ENCODE data around the gene CADM2. TPM values are rescaled to one million over a fixed set of nuclear protein-coding genes. Genes with fewer than 3 reads are reported as not detected.

CADM2 gene
- total RNA-seq, 2 donors from 2014 or later: 0.27 to 11.7 TPM

DNA sequence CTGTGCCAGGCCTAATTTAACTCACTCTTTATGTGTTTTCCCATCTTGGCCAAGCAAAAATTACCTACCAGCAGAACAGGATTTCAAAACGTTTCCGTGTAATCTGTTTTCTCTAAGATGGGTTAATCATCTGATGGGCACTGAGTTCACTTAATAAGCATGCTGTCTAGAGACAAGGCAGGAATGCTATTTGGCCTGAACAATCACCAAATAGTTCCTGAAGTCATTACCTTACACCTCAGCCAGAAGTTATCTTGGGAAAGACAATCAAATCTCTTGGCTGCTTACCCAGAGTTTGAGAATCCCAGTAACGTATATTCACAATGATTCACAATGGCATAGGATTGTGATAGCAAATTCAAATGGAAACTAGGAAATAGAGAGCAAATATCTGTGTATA, 779.1 kb downstream of the CADM2 start:
- Histone ChIP-seq H3K27me3 (replicated peaks; ENCODE audit: insufficient read depth) (no peaks in the 10 kb centered on the region), H3K36me3 (no peaks in the 10 kb centered on the region), H3K27ac (no peak overlapping the region), H3K9me3 (no peaks in the 10 kb centered on the region), H3K4me3 (no peak overlapping the region), H3K4me1 (replicated peaks) (no peaks in the 10 kb centered on the region)
- 36% methylated on average over 3 of the region's 3 CpGs for WGBS
- DNase-seq (ENCODE audit: low spot score): no peak
- intact Hi-C loops (cut with DNase I): no loop called here
- TF ChIP-seq POLR2AphosphoS5 (IDR thresholded peaks at IDR 0.05) (no peak), POLR2A (IDR thresholded peaks at IDR 0.05) (no peak), CTCF (IDR thresholded peaks at IDR 0.05) (no peak)

DNA sequence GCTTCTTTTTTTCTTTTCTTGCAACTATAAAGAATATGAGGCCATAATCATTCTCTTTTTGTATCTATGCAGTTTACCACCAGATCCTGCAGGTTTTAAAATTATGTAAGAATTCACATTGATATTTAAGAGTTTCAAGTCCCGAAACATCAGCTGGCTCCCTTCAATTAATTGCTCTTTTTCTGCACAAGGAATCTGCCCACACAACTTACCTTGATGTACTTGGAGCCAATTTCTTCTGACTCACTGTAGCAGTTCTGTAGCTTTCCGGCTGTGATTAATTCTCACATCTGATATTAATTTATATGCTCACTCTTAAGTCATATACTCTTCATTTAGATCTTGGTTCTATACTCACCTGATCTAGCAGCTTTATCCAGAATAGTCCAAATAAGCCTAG, 781.8 kb downstream of the CADM2 start:
- H3K4me1 ChIP-seq (replicated peaks): no peaks in the 10 kb centered on the region
- no peak overlapping the region for H3K4me3 ChIP-seq
- DNase-seq (ENCODE audit: low spot score): no peak
- WGBS: 65% methylated on average over 2 of the region's 2 CpGs
- no peaks in the 10 kb centered on the region for H3K36me3 ChIP-seq
- no peak for TF ChIP-seq POLR2AphosphoS5 (IDR thresholded peaks at IDR 0.05)
- no peak for TF ChIP-seq CTCF (IDR thresholded peaks at IDR 0.05)
- no peak for TF ChIP-seq POLR2A (IDR thresholded peaks at IDR 0.05)
- intact Hi-C loops (cut with DNase I): no loop called here
- H3K9me3 ChIP-seq: no peaks in the 10 kb centered on the region
- no peak overlapping the region for H3K27ac ChIP-seq
- H3K27me3 ChIP-seq (replicated peaks; ENCODE audit: insufficient read depth): no peaks in the 10 kb centered on the region

DNA sequence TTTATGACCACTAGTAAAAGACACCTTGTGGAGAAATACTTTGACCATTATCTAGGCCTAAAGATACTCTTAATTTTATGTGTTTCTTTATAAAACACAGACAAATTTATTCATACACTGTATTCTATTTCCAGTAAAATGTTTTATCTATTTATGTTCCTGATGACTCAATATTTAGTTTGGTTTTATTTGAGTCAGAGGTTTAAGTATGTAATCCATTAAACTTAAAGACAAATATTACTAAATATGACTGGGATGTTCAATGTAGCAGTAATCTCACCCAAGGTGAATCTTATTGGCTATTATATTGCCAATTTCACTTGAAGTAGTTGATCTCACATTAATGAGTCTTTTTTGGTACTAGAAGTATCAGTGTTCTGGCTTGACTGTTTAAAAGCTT, 799.7 kb downstream of the CADM2 start:
- intact Hi-C loops (cut with DNase I): no loop called here
- Histone ChIP-seq H3K27me3 (replicated peaks; ENCODE audit: insufficient read depth) (no peaks in the 10 kb centered on the region), H3K9me3 (no peaks in the 10 kb centered on the region), H3K4me3 (no peak overlapping the region), H3K27ac (no peak overlapping the region), H3K4me1 (replicated peaks) (no peaks in the 10 kb centered on the region), H3K36me3 (no peaks in the 10 kb centered on the region)
- no peak for DNase-seq (ENCODE audit: low spot score)
- TF ChIP-seq CTCF (IDR thresholded peaks at IDR 0.05) (no peak), POLR2AphosphoS5 (IDR thresholded peaks at IDR 0.05) (no peak), POLR2A (IDR thresholded peaks at IDR 0.05) (no peak)

GRCh38 chr3:85760342-85760741, 801.6 kb downstream of the CADM2 start:
- DNase-seq (ENCODE audit: low spot score): no peak
- Histone ChIP-seq H3K36me3 (no peaks in the 10 kb centered on the region), H3K4me3 (no peak overlapping the region), H3K27ac (no peak overlapping the region), H3K4me1 (replicated peaks) (no peaks in the 10 kb centered on the region), H3K27me3 (replicated peaks; ENCODE audit: insufficient read depth) (no peaks in the 10 kb centered on the region), H3K9me3 (no peaks in the 10 kb centered on the region)
- 78% methylated on average over 3 of the region's 3 CpGs for WGBS
- intact Hi-C loops (cut with DNase I): no loop called here
- TF ChIP-seq CTCF (IDR thresholded peaks at IDR 0.05) (no peak), POLR2A (IDR thresholded peaks at IDR 0.05) (no peak), POLR2AphosphoS5 (IDR thresholded peaks at IDR 0.05) (no peak)

DNA sequence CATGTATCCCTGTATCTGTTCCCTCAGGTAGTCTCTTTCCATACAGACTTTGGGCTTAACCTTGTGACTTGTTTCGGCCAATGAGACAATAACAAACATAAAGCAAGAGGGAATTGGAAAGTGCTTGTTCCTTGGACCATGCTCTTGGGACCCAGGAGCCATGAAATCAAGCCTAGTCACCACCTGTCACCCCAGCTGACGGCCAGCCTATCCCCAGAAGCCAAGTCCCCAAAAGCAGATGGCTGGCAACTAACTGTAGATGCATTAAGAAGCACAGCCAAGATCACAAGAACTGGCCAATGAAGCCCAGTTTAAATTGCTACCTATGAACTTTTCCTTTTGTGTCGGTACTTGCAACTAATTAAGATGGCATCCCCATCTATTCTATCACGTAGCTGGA, 822.0 kb downstream of the CADM2 start:
- Histone ChIP-seq H3K36me3 (no peaks in the 10 kb centered on the region), H3K9me3 (no peaks in the 10 kb centered on the region), H3K4me3 (no peak overlapping the region), H3K27ac (no peak overlapping the region), H3K27me3 (replicated peaks; ENCODE audit: insufficient read depth) (no peaks in the 10 kb centered on the region), H3K4me1 (replicated peaks) (no peaks in the 10 kb centered on the region)
- 93% methylated on average over 4 of the region's 4 CpGs for WGBS
- intact Hi-C loops (cut with DNase I): no loop called here
- no peak for TF ChIP-seq CTCF (IDR thresholded peaks at IDR 0.05)
- no peak for TF ChIP-seq POLR2A (IDR thresholded peaks at IDR 0.05)
- TF ChIP-seq POLR2AphosphoS5 (IDR thresholded peaks at IDR 0.05): no peak
- DNase-seq (ENCODE audit: low spot score): no peak

Data from prostate gland (tissue), 2 donors.